ENCODE results near the gene DDX1. TPM values are rescaled to one million over a fixed set of nuclear protein-coding genes. Genes with fewer than 3 reads are reported as not detected.

The DDX1 gene
- total RNA-seq, 1 donor: 120 TPM

GRCh38 chr2:15614545-15615300 lies 23.1 kb downstream of the DDX1 start:
- DNase-seq (ENCODE audit: low read depth): peak; percentile 48
- no peak overlapping the region for H3K4me3 ChIP-seq (ENCODE audit: low read depth, low read length)
- TF ChIP-seq CTCF (IDR thresholded peaks at IDR 0.05; ENCODE audit: insufficient read depth, low read depth, low read length): no peak

- no peak overlapping the region for H3K4me3 ChIP-seq (ENCODE audit: low read depth, low read length)
- TF ChIP-seq CTCF (IDR thresholded peaks at IDR 0.05; ENCODE audit: insufficient read depth, low read depth, low read length): no peak
Observed at GRCh38 chr2:15615301-15615920, 23.7 kb downstream of the DDX1 start.

GRCh38 chr2:15616429-15616828 lies 24.8 kb downstream of the DDX1 start:
- no peak for DNase-seq (ENCODE audit: low read depth)
- TF ChIP-seq CTCF (IDR thresholded peaks at IDR 0.05; ENCODE audit: insufficient read depth, low read depth, low read length): no peak
- H3K4me3 ChIP-seq (ENCODE audit: low read depth, low read length): no peak overlapping the region

More at GRCh38 chr2:15615301-15615920, 23.7 kb downstream of the DDX1 start:
- no peak for DNase-seq (ENCODE audit: low read depth)

GRCh38 chr2:15616850-15617777 lies 25.4 kb downstream of the DDX1 start:
- no peak for DNase-seq (ENCODE audit: low read depth)
- no peak overlapping the region for H3K4me3 ChIP-seq (ENCODE audit: low read depth, low read length)
- no peak for TF ChIP-seq CTCF (IDR thresholded peaks at IDR 0.05; ENCODE audit: insufficient read depth, low read depth, low read length)

- DNase-seq (ENCODE audit: low read depth): no peak
Observed at GRCh38 chr2:15617778-15618448, 26.2 kb downstream of the DDX1 start.

More at GRCh38 chr2:15617778-15618448, 26.2 kb downstream of the DDX1 start:
- H3K4me3 ChIP-seq (ENCODE audit: low read depth, low read length): no peak overlapping the region
- TF ChIP-seq CTCF (IDR thresholded peaks at IDR 0.05; ENCODE audit: insufficient read depth, low read depth, low read length): no peak
